HepG2 (cell line): ENCODE data around the gene TFDP1. TPM values are rescaled to one million over a fixed set of nuclear protein-coding genes. Genes with fewer than 3 reads are reported as not detected.

Source experiments
- DR1 ChIP-seq: sonication (generic); formaldehyde crosslinking; IDR thresholded peaks from 2 replicates; pipeline ENCODE4 v1.8.0; 2021; ENCODE audit warnings: mild to moderate bottlenecking, missing genetic modification reagents, inconsistent platforms
- GPN1 ChIP-seq: sonication (generic); formaldehyde crosslinking; IDR thresholded peaks from 2 replicates; pipeline ENCODE4 v1.5.1; 2020; ENCODE audit warnings: missing genetic modification reagents, borderline replicate concordance
- HDAC1 ChIP-seq: sonication (generic); formaldehyde crosslinking; IDR thresholded peaks from 2 replicates; pipeline ENCODE4 v1.5.1; 2020; ENCODE audit warnings: mild to moderate bottlenecking, missing genetic modification reagents
- JUND ChIP-seq: sonication (generic); formaldehyde crosslinking; IDR thresholded peaks from 2 replicates; pipeline ENCODE4 v1.8.0; 2022; ENCODE audit warnings: mild to moderate bottlenecking, missing genetic modification reagents
- KDM5B ChIP-seq: sonication (generic); formaldehyde crosslinking; IDR thresholded peaks from 2 replicates; pipeline ENCODE4 v1.4.0; 2020; ENCODE audit warnings: missing genetic modification reagents, mild to moderate bottlenecking, borderline replicate concordance
- POLR2AphosphoS5 ChIP-seq: IDR thresholded peaks from 2 replicates; pipeline ENCODE4 v1.6.1; 2012; ENCODE audit warnings: low read depth, low read length
- REPIN1 ChIP-seq: sonication (generic); formaldehyde crosslinking; IDR thresholded peaks from 2 replicates; pipeline ENCODE4 v1.8.0; 2022; ENCODE audit warnings: missing genetic modification reagents, low read depth, mild to moderate bottlenecking, borderline replicate concordance
- ZBTB43 ChIP-seq: sonication (generic); formaldehyde crosslinking; conservative IDR thresholded peaks from 2 replicates; pipeline ENCODE4 v1.4.0; 2020; ENCODE audit warnings: missing genetic modification reagents
- ZNF546 ChIP-seq: sonication (generic); formaldehyde crosslinking; conservative IDR thresholded peaks from 2 replicates; pipeline ENCODE4 v1.8.1; 2023; ENCODE audit warnings: mild to moderate bottlenecking, missing genetic modification reagents
- polyA plus RNA-seq, 8 experiments: library from polyadenylated mRNA; depleted of rRNA in 3 of 8; stranded (reverse) in 7 of 8; unstranded in 1 of 8; fragments of >200 nt; fragmentation: Illumina TruSeq in 4 of 8; extraction: Trizol in 4 of 8; gene quantifications; 2 replicates each; pipeline versions ENCODE4 v1.2.1 to v1.2.3, GENCODE V29; 2011 to 2016; ENCODE audit warnings: low read depth in 4 of 8, missing spikeins in 1 of 8, mixed read lengths in 1 of 8; ENCODE audit not compliant: insufficient read depth in 1 of 8
- total RNA-seq, 5 experiments: library from RNA; depleted of rRNA; stranded (reverse); fragments of >200 nt; fragmentation: Illumina TruSeq; extraction: Trizol; gene quantifications; 2 replicates each; pipeline ENCODE4 v1.2.3, GENCODE V29; 2016; ENCODE audit warnings: low read depth in 1 of 5
- TF ChIP-seq, protein P1 (sequence below): sonication (generic); formaldehyde crosslinking; conservative IDR thresholded peaks from 2 replicates; pipeline ENCODE4 v1.5.0; 2020; ENCODE audit warnings: missing genetic modification reagents
- TF ChIP-seq, protein P2 (sequence below): sonication (generic); formaldehyde crosslinking; IDR thresholded peaks from 2 replicates; pipeline ENCODE4 v1.5.0; 2020; ENCODE audit warnings: mild to moderate bottlenecking, missing genetic modification reagents, borderline replicate concordance
- TF ChIP-seq, protein P3 (sequence below): sonication (generic); formaldehyde crosslinking; IDR thresholded peaks from 2 replicates; pipeline ENCODE4 v1.8.0; 2022; ENCODE audit warnings: mild to moderate bottlenecking, missing genetic modification reagents, borderline replicate concordance
- TF ChIP-seq, protein P4 (sequence below): sonication (generic); formaldehyde crosslinking; IDR thresholded peaks from 2 replicates; pipeline ENCODE4 v1.9.0; 2021; ENCODE audit warnings: missing genetic modification reagents, borderline replicate concordance
- TF ChIP-seq, protein P5 (sequence below): sonication (generic); formaldehyde crosslinking; conservative IDR thresholded peaks from 2 replicates; pipeline ENCODE4 v1.8.1; 2023; ENCODE audit warnings: missing genetic modification reagents
- TF ChIP-seq, protein P6 (sequence below): sonication (generic); formaldehyde crosslinking; IDR thresholded peaks from 2 replicates; pipeline ENCODE4 v1.5.0; 2020; ENCODE audit warnings: missing genetic modification reagents

Gene TFDP1
- total and polyA plus RNA-seq, 2 of the 13 experiments (the other 11 are each of a cell fraction or from before 2014, with no cell fraction given): 38.0 to 84.2 TPM

GRCh38 chr13:113584205-113584869 is at the start of gene TFDP1 (continued):
- TF ChIP-seq, protein P1, sequence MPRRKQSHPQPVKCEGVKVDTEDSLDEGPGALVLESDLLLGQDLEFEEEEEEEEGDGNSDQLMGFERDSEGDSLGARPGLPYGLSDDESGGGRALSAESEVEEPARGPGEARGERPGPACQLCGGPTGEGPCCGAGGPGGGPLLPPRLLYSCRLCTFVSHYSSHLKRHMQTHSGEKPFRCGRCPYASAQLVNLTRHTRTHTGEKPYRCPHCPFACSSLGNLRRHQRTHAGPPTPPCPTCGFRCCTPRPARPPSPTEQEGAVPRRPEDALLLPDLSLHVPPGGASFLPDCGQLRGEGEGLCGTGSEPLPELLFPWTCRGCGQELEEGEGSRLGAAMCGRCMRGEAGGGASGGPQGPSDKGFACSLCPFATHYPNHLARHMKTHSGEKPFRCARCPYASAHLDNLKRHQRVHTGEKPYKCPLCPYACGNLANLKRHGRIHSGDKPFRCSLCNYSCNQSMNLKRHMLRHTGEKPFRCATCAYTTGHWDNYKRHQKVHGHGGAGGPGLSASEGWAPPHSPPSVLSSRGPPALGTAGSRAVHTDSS (CRISPR knock-in tag): no peak
- TF ChIP-seq, protein P2, sequence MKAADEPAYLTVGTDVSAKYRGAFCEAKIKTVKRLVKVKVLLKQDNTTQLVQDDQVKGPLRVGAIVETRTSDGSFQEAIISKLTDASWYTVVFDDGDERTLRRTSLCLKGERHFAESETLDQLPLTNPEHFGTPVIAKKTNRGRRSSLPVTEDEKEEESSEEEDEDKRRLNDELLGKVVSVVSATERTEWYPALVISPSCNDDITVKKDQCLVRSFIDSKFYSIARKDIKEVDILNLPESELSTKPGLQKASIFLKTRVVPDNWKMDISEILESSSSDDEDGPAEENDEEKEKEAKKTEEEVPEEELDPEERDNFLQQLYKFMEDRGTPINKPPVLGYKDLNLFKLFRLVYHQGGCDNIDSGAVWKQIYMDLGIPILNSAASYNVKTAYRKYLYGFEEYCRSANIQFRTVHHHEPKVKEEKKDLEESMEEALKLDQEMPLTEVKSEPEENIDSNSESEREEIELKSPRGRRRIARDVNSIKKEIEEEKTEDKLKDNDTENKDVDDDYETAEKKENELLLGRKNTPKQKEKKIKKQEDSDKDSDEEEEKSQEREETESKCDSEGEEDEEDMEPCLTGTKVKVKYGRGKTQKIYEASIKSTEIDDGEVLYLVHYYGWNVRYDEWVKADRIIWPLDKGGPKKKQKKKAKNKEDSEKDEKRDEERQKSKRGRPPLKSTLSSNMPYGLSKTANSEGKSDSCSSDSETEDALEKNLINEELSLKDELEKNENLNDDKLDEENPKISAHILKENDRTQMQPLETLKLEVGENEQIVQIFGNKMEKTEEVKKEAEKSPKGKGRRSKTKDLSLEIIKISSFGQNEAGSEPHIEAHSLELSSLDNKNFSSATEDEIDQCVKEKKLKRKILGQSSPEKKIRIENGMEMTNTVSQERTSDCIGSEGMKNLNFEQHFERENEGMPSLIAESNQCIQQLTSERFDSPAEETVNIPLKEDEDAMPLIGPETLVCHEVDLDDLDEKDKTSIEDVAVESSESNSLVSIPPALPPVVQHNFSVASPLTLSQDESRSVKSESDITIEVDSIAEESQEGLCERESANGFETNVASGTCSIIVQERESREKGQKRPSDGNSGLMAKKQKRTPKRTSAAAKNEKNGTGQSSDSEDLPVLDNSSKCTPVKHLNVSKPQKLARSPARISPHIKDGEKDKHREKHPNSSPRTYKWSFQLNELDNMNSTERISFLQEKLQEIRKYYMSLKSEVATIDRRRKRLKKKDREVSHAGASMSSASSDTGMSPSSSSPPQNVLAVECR: peak; percentile 62
- no peak for TF ChIP-seq GPN1 (CRISPR knock-in tag)
- TF ChIP-seq, protein P3, sequence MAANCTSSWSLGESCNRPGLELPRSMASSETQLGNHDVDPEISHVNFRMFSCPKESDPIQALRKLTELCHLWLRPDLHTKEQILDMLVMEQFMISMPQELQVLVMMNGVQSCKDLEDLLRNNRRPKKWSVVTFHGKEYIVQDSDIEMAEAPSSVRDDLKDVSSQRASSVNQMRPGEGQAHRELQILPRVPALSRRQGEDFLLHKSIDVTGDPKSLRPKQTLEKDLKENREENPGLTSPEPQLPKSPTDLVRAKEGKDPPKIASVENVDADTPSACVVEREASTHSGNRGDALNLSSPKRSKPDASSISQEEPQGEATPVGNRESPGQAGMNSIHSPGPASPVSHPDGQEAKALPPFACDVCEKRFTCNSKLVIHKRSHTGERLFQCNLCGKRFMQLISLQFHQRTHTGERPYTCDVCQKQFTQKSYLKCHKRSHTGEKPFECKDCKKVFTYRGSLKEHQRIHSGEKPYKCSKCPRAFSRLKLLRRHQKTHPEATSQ (CRISPR knock-in tag): 0 out of 2 replicates have a peak, but pooled peaks have one; percentile 24
- no peak for TF ChIP-seq ZNF546 (CRISPR knock-in tag)
- TF ChIP-seq HDAC1: no peak
- TF ChIP-seq DR1 (CRISPR knock-in tag): peak; percentile 49; the same call in 1 of the 2 replicates
- TF ChIP-seq JUND (CRISPR knock-in tag): 0 out of 2 replicates have a peak, but pooled peaks have one; percentile 25
- TF ChIP-seq, protein P4, sequence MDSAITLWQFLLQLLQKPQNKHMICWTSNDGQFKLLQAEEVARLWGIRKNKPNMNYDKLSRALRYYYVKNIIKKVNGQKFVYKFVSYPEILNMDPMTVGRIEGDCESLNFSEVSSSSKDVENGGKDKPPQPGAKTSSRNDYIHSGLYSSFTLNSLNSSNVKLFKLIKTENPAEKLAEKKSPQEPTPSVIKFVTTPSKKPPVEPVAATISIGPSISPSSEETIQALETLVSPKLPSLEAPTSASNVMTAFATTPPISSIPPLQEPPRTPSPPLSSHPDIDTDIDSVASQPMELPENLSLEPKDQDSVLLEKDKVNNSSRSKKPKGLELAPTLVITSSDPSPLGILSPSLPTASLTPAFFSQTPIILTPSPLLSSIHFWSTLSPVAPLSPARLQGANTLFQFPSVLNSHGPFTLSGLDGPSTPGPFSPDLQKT (CRISPR knock-in tag): no peak
- peak; percentile 36; the same call in 1 of the 2 replicates for TF ChIP-seq KDM5B
- peak; percentile 54 for TF ChIP-seq POLR2AphosphoS5
- TF ChIP-seq, protein P5, sequence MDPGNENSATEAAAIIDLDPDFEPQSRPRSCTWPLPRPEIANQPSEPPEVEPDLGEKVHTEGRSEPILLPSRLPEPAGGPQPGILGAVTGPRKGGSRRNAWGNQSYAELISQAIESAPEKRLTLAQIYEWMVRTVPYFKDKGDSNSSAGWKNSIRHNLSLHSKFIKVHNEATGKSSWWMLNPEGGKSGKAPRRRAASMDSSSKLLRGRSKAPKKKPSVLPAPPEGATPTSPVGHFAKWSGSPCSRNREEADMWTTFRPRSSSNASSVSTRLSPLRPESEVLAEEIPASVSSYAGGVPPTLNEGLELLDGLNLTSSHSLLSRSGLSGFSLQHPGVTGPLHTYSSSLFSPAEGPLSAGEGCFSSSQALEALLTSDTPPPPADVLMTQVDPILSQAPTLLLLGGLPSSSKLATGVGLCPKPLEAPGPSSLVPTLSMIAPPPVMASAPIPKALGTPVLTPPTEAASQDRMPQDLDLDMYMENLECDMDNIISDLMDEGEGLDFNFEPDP (CRISPR knock-in tag): no peak
- TF ChIP-seq, protein P6, sequence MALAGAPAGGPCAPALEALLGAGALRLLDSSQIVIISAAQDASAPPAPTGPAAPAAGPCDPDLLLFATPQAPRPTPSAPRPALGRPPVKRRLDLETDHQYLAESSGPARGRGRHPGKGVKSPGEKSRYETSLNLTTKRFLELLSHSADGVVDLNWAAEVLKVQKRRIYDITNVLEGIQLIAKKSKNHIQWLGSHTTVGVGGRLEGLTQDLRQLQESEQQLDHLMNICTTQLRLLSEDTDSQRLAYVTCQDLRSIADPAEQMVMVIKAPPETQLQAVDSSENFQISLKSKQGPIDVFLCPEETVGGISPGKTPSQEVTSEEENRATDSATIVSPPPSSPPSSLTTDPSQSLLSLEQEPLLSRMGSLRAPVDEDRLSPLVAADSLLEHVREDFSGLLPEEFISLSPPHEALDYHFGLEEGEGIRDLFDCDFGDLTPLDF: peak; percentile 89
- TF ChIP-seq ZBTB43: peak; percentile 92
- TF ChIP-seq REPIN1 (CRISPR knock-in tag): 0 out of 2 replicates have a peak, but pooled peaks have one; percentile 55
